NCI-H1417 treated with DMSO at 0.1 percent for 48 hours (cell line): ENCODE measurements around the gene ZIC1.

ENCODE experiments used
- DNase-seq: peaks from one replicate; lab custom pipeline; 2025; lab: John Stamatoyannopoulos, UW

ZIC1 gene

GRCh38 chr3:147422601-147423536 lies 13.7 kb downstream of the ZIC1 start:
- no peak for DNase-seq

GRCh38 chr3:147423537-147423797 lies 14.3 kb downstream of the ZIC1 start:
- no peak for DNase-seq

GRCh38 chr3:147423798-147424580 lies 14.8 kb downstream of the ZIC1 start:
- DNase-seq: no peak

- DNase-seq: no peak
These were observed 15.6 kb downstream of the ZIC1 start for GRCh38 chr3:147424581-147425387.

- no peak for DNase-seq
These were observed 16.3 kb downstream of the ZIC1 start for GRCh38 chr3:147425388-147425850.

GRCh38 chr3:147426931-147427330 lies 17.8 kb downstream of the ZIC1 start:
- DNase-seq: no peak

- DNase-seq: no peak
These were observed 18.6 kb downstream of the ZIC1 start for GRCh38 chr3:147427746-147428145.

GRCh38 chr3:147428326-147428725 lies 19.2 kb downstream of the ZIC1 start:
- no peak for DNase-seq

- no peak for DNase-seq
These were observed 19.6 kb downstream of the ZIC1 start for GRCh38 chr3:147428754-147429153.

- no peak for DNase-seq
These were observed 22.6 kb downstream of the ZIC1 start for GRCh38 chr3:147431751-147432150.

GRCh38 chr3:147447224-147447623 lies 38.1 kb downstream of the ZIC1 start:
- no peak for DNase-seq

- no peak for DNase-seq
These were observed 40.5 kb downstream of the ZIC1 start for GRCh38 chr3:147449669-147450068.

- no peak for DNase-seq
These were observed 50.0 kb downstream of the ZIC1 start for GRCh38 chr3:147458995-147459704.

GRCh38 chr3:147462856-147463255 lies 53.7 kb downstream of the ZIC1 start:
- no peak for DNase-seq
